K562 (cell line): Measurements from ENCODE around the gene SLC38A10. TPM values are rescaled to one million over a fixed set of nuclear protein-coding genes. Genes with fewer than 3 reads are reported as not detected.
A peak's percentile ranks its signal among the peaks of the same experiment; 100 is the strongest.

Source experiments
- ATAC-seq: fragments of 200-7000 bp; cut with Tn5 transposase; 3 replicates; pipeline ENCODE4 v1.9.1; 2020; ENCODE audit warnings: moderate library complexity
- BruUV-seq: library from RNA; stranded (reverse); fragments of 400-500 nt; replicated peaks from 2 replicates; lab custom pipeline; 2021; lab: Mats Ljungman, UMichigan
- CTCF ChIA-PET: fragments of 300-600 bp; formaldehyde crosslinking; extraction: SDS; loops from one replicate; lab custom pipeline; 2021; ENCODE audit warnings: low intra/inter-chr PET ratio; lab: Yijun Ruan, JAX
- POLR2A ChIA-PET: fragments of 300-600, 350-650 bp; sonication (Branson Sonifier 250); formaldehyde crosslinking; extraction: SDS; loops from one replicate; lab custom pipeline; 2021; ENCODE audit warnings: antibody characterized with exemption, inconsistent platforms; lab: Yijun Ruan, JAX
- DNase-seq, 4 experiments: peaks; one replicate each; pipeline versions ENCODE4 v3.0.0 to v3.0.0-alpha.2; 2011 to 2018; ENCODE audit warnings: low spot score in 3 of 4, mixed read lengths in 3 of 4; ENCODE audit errors: extremely low read depth in 1 of 4
- FAIRE-seq: peaks from 2 replicates; lab custom pipeline; 2011; peaks lifted over from hg19 to GRCh38; lab: Jason Lieb, UNC
- H2AFZ ChIP-seq: 2 replicates; pipeline ENCODE4 v1.6.0; 2011; ENCODE audit warnings: low read depth, low read length, control low read depth, inconsistent platforms
- H3K27ac ChIP-seq: fragments of 200-600 bp; 3 replicates; pipeline ENCODE4 v1.8.0; 2011; ENCODE audit warnings: low read depth, mild to moderate bottlenecking, control low read depth, inconsistent platforms, low read length, moderate library complexity, mixed read lengths; ENCODE audit errors: extremely low read depth
- H3K27me3 ChIP-seq, 2 experiments: fragments of 300-600 bp in 1 of 2; 2 replicates in 1 of 2; 3 replicates in 1 of 2; pipeline versions ENCODE4 v1.6.0 to v1.8.0; 2011; ENCODE audit warnings: inconsistent platforms in 2 of 2, low read length in 2 of 2, mild to moderate bottlenecking in 1 of 2, mixed read lengths in 1 of 2, moderate library complexity in 1 of 2; ENCODE audit not compliant: control insufficient read depth in 2 of 2, insufficient read depth in 2 of 2
- H3K36me3 ChIP-seq: fragments of 300-600 bp; 3 replicates; pipeline ENCODE4 v1.8.0; 2011; ENCODE audit warnings: mild to moderate bottlenecking, low read length, inconsistent platforms; ENCODE audit not compliant: control insufficient read depth, insufficient read depth
- H3K4me1 ChIP-seq, 2 experiments: fragments of 200-600 bp in 1 of 2; replicated peaks in 1 of 2; 2 replicates in 1 of 2; 3 replicates in 1 of 2; pipeline versions ENCODE4 v1.5.1 to v1.8.0; 2011; ENCODE audit warnings: inconsistent platforms in 2 of 2, low read length in 2 of 2, mild to moderate bottlenecking in 1 of 2, mixed read lengths in 1 of 2, moderate library complexity in 1 of 2; ENCODE audit not compliant: control insufficient read depth in 2 of 2, insufficient read depth in 2 of 2
- H3K4me2 ChIP-seq: 2 replicates; pipeline ENCODE4 v1.6.1; 2011; ENCODE audit warnings: low read length, control low read depth, inconsistent platforms, mixed read lengths; ENCODE audit not compliant: insufficient read depth
- H3K4me3 ChIP-seq: fragments of 200-600 bp; sonication (generic), shearing (Covaris generic); 2 replicates; pipeline ENCODE4 v1.5.1; 2016; ENCODE audit warnings: control low read depth, inconsistent platforms
- H3K79me2 ChIP-seq: fragments of 200-600 bp; 3 replicates; pipeline ENCODE4 v1.8.0; 2011; ENCODE audit warnings: low read length, inconsistent platforms; ENCODE audit not compliant: control insufficient read depth, insufficient read depth
- H3K9ac ChIP-seq, 2 experiments: 2 replicates each; pipeline versions ENCODE4 v1.6.0 to v1.6.1; 2011; ENCODE audit warnings: low read depth in 2 of 2, low read length in 2 of 2, control low read depth in 1 of 2, inconsistent platforms in 1 of 2, mild to moderate bottlenecking in 1 of 2, mixed read lengths in 1 of 2; ENCODE audit not compliant: insufficient read depth in 1 of 2
- H3K9me1 ChIP-seq: one replicate; pipeline ENCODE4 v1.6.0; 2011; ENCODE audit warnings: inconsistent platforms, mild to moderate bottlenecking, low read length, moderate library complexity; ENCODE audit not compliant: control insufficient read depth, insufficient read depth
- H3K9me3 ChIP-seq: replicated peaks from 2 replicates; pipeline ENCODE4 v1.5.1; 2011; ENCODE audit warnings: low read depth, low read length, inconsistent platforms; ENCODE audit not compliant: control insufficient read depth, insufficient read depth
- H4K20me1 ChIP-seq: replicated peaks from 2 replicates; pipeline ENCODE4 v1.6.1; 2011; ENCODE audit warnings: low read length, inconsistent platforms, mixed read lengths; ENCODE audit not compliant: control insufficient read depth, insufficient read depth
- DNMT1 ChIP-seq: fragments of 450-650 bp; IDR thresholded peaks from 2 replicates; pipeline ENCODE4 v1.6.1; 2016; ENCODE audit warnings: antibody characterized with exemption, mild to moderate bottlenecking
- EZH2 ChIP-seq: IDR thresholded peaks from 2 replicates; pipeline ENCODE4 v1.6.1; 2012; ENCODE audit warnings: low read depth, mild to moderate bottlenecking, inconsistent platforms, low read length, borderline replicate concordance
- FOS ChIP-seq: IDR thresholded peaks from 3 replicates; pipeline ENCODE4 v1.6.1; 2011; ENCODE audit not compliant: insufficient read length; ENCODE audit errors: extremely low read depth
- HDAC8 ChIP-seq: fragments of 450-650 bp; IDR thresholded peaks from 2 replicates; pipeline ENCODE4 v1.6.1; 2016; ENCODE audit warnings: mild to moderate bottlenecking, missing genetic modification characterization, moderate library complexity, missing compliant biosample characterization
- KDM1A ChIP-seq, 2 experiments: fragments of 450-650 bp; IDR thresholded peaks; 2 replicates each; pipeline ENCODE4 v1.6.1; 2016; ENCODE audit warnings: mild to moderate bottlenecking in 2 of 2
- MAFK ChIP-seq: IDR thresholded peaks from 2 replicates; pipeline ENCODE4 v1.6.1; 2011; ENCODE audit warnings: low read length, improper control_type of control experiment
- NUFIP1 ChIP-seq: fragments of 450-650 bp; IDR thresholded peaks from 2 replicates; pipeline ENCODE4 v1.6.1; 2018; ENCODE audit not compliant: partially characterized antibody
- RBM39 ChIP-seq: fragments of 200-400 bp; formaldehyde crosslinking; optimal IDR thresholded peaks from 2 replicates; pipeline ENCODE3; 2018; ENCODE audit warnings: low read depth, low read length
- SIN3A ChIP-seq, 2 experiments: fragments of 150-350 bp in 1 of 2; IDR thresholded peaks; 2 replicates each; pipeline ENCODE4 v1.6.1; 2011 to 2016; ENCODE audit warnings: borderline replicate concordance in 2 of 2, low read depth in 2 of 2, low read length in 2 of 2, mild to moderate bottlenecking in 2 of 2, moderate library complexity in 2 of 2; ENCODE audit not compliant: control insufficient read depth in 1 of 2
- SMC3 ChIP-seq: conservative IDR thresholded peaks from 2 replicates; pipeline ENCODE4 v1.6.1; 2011; ENCODE audit warnings: low read depth, low read length, improper control_type of control experiment; ENCODE audit not compliant: insufficient read depth
- SRF ChIP-seq, 2 experiments: fragments of 250-450, 450-650 bp in 1 of 2; sonication (Bioruptor Pico) in 1 of 2; sonication (generic) in 1 of 2; formaldehyde crosslinking; IDR thresholded peaks; 2 replicates each; pipeline versions ENCODE4 v1.5.0 to v1.5.1; 2020 to 2022; ENCODE audit warnings: mild to moderate bottlenecking in 1 of 2, missing genetic modification reagents in 1 of 2
- TAF15 ChIP-seq: fragments of 200-400 bp; formaldehyde crosslinking; IDR thresholded peaks from 2 replicates; pipeline ENCODE4 v1.6.1; 2017; ENCODE audit warnings: mild to moderate bottlenecking, low read depth, low read length, moderate library complexity
- WHSC1 ChIP-seq: IDR thresholded peaks from one replicate; pipeline ENCODE4 v1.6.1; 2012; ENCODE audit warnings: low read length, control low read depth, inconsistent platforms
- ZBED1 ChIP-seq: IDR thresholded peaks from 2 replicates; pipeline ENCODE4 v1.6.1; 2014
- ZC3H8 ChIP-seq: fragments of 450-650 bp; IDR thresholded peaks from 2 replicates; pipeline ENCODE4 v1.6.1; 2017
- ZNF584 ChIP-seq: fragments of 200-800 bp; sonication (Bioruptor generic); IDR thresholded peaks from 2 replicates; pipeline ENCODE4 v1.6.1; 2016; ENCODE audit warnings: low read depth, mild to moderate bottlenecking, missing genetic modification characterization, missing compliant biosample characterization
- WGBS: fragments of 100-300 bp; shearing (Covaris generic); methylation state at CpG from one replicate; pipeline ENCODE4 v1.1.6; 2016; ENCODE audit warnings: low coverage, mixed read lengths; ENCODE audit not compliant: insufficient coverage; ENCODE audit errors: missing lambda C conversion rate; 5-methylcytosine and 5-hydroxymethylcytosine counted together
- in situ Hi-C: fragments of 300-500 bp; cut with MboI; formaldehyde crosslinking; loops from 4 replicates; pipeline ENCODE4 v1.15.0; 2018; ENCODE audit warnings: inconsistent platforms, mixed read lengths
- intact Hi-C: fragments of 100-400 bp; cut with micrococcal nuclease; formaldehyde crosslinking; loops from 2 replicates; pipeline ENCODE4 v1.14.2; 2022
- polyA plus RNA-seq, 8 experiments: library from polyadenylated mRNA; depleted of rRNA in 4 of 8; stranded (reverse) in 5 of 8; unstranded in 3 of 8; fragments of >200 nt; fragmentation: Nextera tagmentation in 2 of 8; fragmentation: Illumina TruSeq in 1 of 8; extraction: Ambion mirVana in 2 of 8; extraction: Trizol in 1 of 8; gene quantifications; 2 replicates each; pipeline versions ENCODE4 v1.2.1 to v1.2.3, GENCODE V29; 2011 to 2014; ENCODE audit warnings: inconsistent platforms in 1 of 8, missing spikeins in 1 of 8
- total RNA-seq, 7 experiments: library from RNA; depleted of rRNA in 6 of 7; stranded (reverse); fragments of >200 nt in 6 of 7; fragmentation: Illumina TruSeq in 2 of 7; extraction: Trizol in 2 of 7; gene quantifications; 2 replicates each; pipeline versions ENCODE4 v1.2.1 to v1.2.3, GENCODE V29; 2011 to 2021; ENCODE audit warnings: low replicate concordance in 1 of 7
- TF ChIP-seq, protein P1 (sequence below): fragments of 250-450 bp; sonication (Bioruptor Pico); IDR thresholded peaks from 2 replicates; pipeline ENCODE4 v1.8.0; 2022; ENCODE audit warnings: moderate library complexity, mild to moderate bottlenecking, inconsistent platforms
- TF ChIP-seq, protein P2 (sequence below): fragments of 450-650 bp; IDR thresholded peaks from 2 replicates; pipeline ENCODE4 v1.6.1; 2016; ENCODE audit warnings: missing biosample characterization, missing genetic modification characterization
- TF ChIP-seq, protein P3 (sequence below), 2 experiments: fragments of 450-650 bp; conservative IDR thresholded peaks; 2 replicates each; pipeline ENCODE4 v1.6.1; 2017; ENCODE audit warnings: mild to moderate bottlenecking in 2 of 2, moderate library complexity in 2 of 2

SLC38A10 gene
- total and polyA plus RNA-seq, 9 of the 15 experiments (the other 6 are each of a cell fraction or from before 2014, with no cell fraction given): 0.45 to 54.2 (median 13.8) TPM

DNA sequence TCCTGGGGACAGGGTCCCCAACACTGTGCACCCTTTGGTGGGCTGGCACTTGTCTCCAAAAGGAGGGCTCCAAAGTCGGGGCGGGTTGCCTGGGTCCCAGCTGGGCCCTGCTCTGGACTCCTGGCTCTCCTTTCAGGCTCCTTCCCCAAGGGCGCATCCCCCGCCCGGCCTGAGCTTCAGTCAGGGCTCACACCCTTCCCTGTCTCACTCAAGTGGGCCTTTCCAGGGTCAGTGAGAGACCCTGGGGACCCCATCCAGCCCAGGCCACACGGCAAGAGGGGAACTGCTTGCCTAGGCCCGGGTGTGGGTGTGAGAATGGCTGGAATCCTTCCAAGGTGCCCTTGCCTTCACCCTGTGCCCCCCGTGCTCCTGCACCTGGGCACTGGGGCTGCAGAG lies 41.8 kb upstream of the SLC38A10 start:
- Histone ChIP-seq H3K27me3 (peaks cover 6 to 16% of the 10 kb centered on the region in 2 experiments; a peak in 3 of 5 replicates), H2AFZ (no peak overlapping the region), H3K9ac (peak overlapping the region in 1 of 2 experiments; percentile 62; a peak in 2 of 4 replicates), H3K27ac (no peak overlapping the region), H4K20me1 (0 out of 2 replicates have a peak, but pooled peaks cover 8% of the 10 kb centered on the region), H3K9me3 (no peaks in the 10 kb centered on the region), H3K79me2 (peaks cover 7% of the 10 kb centered on the region; the same call in 2 of the 3 replicates), H3K4me1 (peaks cover 3 to 81% of the 10 kb centered on the region in 2 experiments; a peak in 4 of 5 replicates), H3K4me3 (no peak overlapping the region), H3K9me1 (peaks cover 3% of the 10 kb centered on the region), H3K36me3 (no peaks in the 10 kb centered on the region; the same call in 2 of the 3 replicates), H3K4me2 (no peak overlapping the region)
- in situ Hi-C loops (no loop called here), intact Hi-C loops (no loop called here)
- ChIA-PET CTCF (no interaction called here), POLR2A (interaction anchor here (0.6 to 1.1 kb wide), 3 partner anchors 58 to 172 kb away, joined by 3 read pairs; partner anchors contain the start of gene BAHCC1)
- DNase-seq (no peak), FAIRE-seq (no peak), ATAC-seq (no peak)
- 18% methylated on average over 5 of the region's 8 CpGs for WGBS
- no peak for TF ChIP-seq NUFIP1
- TF ChIP-seq, protein P1, sequence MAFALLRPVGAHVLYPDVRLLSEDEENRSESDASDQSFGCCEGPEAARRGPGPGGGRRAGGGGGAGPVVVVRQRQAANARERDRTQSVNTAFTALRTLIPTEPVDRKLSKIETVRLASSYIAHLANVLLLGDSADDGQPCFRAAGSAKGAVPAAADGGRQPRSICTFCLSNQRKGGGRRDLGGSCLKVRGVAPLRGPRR (CRISPR knock-in tag): no peak
- TF ChIP-seq HDAC8: no peak
- TF ChIP-seq EZH2: no peak
- no peak for TF ChIP-seq ZC3H8
- no peak for TF ChIP-seq MAFK
- no peak for TF ChIP-seq TAF15
- TF ChIP-seq RBM39: no peak
- TF ChIP-seq, protein P2, sequence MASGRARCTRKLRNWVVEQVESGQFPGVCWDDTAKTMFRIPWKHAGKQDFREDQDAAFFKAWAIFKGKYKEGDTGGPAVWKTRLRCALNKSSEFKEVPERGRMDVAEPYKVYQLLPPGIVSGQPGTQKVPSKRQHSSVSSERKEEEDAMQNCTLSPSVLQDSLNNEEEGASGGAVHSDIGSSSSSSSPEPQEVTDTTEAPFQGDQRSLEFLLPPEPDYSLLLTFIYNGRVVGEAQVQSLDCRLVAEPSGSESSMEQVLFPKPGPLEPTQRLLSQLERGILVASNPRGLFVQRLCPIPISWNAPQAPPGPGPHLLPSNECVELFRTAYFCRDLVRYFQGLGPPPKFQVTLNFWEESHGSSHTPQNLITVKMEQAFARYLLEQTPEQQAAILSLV: no peak
- no peak for TF ChIP-seq ZNF584 (CRISPR knock-in tag)
- no peak for TF ChIP-seq WHSC1
- no peak for TF ChIP-seq ZBED1
- TF ChIP-seq, protein P3, sequence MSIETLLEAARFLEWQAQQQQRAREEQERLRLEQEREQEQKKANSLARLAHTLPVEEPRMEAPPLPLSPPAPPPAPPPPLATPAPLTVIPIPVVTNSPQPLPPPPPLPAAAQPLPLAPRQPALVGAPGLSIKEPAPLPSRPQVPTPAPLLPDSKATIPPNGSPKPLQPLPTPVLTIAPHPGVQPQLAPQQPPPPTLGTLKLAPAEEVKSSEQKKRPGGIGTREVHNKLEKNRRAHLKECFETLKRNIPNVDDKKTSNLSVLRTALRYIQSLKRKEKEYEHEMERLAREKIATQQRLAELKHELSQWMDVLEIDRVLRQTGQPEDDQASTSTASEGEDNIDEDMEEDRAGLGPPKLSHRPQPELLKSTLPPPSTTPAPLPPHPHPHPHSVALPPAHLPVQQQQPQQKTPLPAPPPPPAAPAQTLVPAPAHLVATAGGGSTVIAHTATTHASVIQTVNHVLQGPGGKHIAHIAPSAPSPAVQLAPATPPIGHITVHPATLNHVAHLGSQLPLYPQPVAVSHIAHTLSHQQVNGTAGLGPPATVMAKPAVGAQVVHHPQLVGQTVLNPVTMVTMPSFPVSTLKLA (conservative IDR thresholded peaks at IDR 0.05): no peak
- TF ChIP-seq SMC3: no peak
- TF ChIP-seq SRF (CRISPR knock-in tag; IDR thresholded peaks at IDR 0.05): no peak
- no peak for TF ChIP-seq DNMT1
- TF ChIP-seq FOS: no peak
- TF ChIP-seq SIN3A (IDR thresholded peaks at IDR 0.05; ENCODE audit: borderline replicate concordance in 2 of 2, control insufficient read depth in 1 of 2, low read depth in 2 of 2, low read length in 2 of 2): no peak
- TF ChIP-seq KDM1A (IDR thresholded peaks at IDR 0.05): no peak
- BruUV-seq: no TSS peak
